ENCODE measurements around the gene KCNC1. TPM values are rescaled to one million over a fixed set of nuclear protein-coding genes. Genes with fewer than 3 reads are reported as not detected.

KCNC1 gene
- total and polyA plus RNA-seq, 7 donors = 0.01 to 1.1 (median 0.13) TPM

GRCh38 chr11:17767301-17767885, 32.8 kb downstream of the KCNC1 start:
- Histone ChIP-seq H3K9me3 (no peaks in the 10 kb centered on the region), H3K36me3 (ENCODE audit: insufficient read depth in 1 of 2, low read depth in 1 of 2) (no peaks in the 10 kb centered on the region), H3K27ac (no peak overlapping the region), H3K4me3 (no peak overlapping the region), H3K27me3 (ENCODE audit: insufficient read depth in 3 of 3, low read length in 2 of 3) (peaks cover 0 to 4% (median 0%) of the 10 kb centered on the region in 3 donors), H3K4me1 (no peaks in the 10 kb centered on the region)
- DNase-seq = peak in 1 of 2 donors; percentile 19
- no peak for TF ChIP-seq CTCF (IDR thresholded peaks at IDR 0.05)
- 79 to 88% (median 82%) methylated on average over 7 of the region's 7 CpGs for WGBS, 3 donors
- intact Hi-C loops (cut with DNase I) = no loop called here
- no peak for ATAC-seq

GRCh38 chr11:17767914-17768313, 33.3 kb downstream of the KCNC1 start:
- no peak overlapping the region for H3K4me3 ChIP-seq
- intact Hi-C loops (cut with DNase I) = no loop called here
- no peak overlapping the region for H3K27ac ChIP-seq
- no peak for TF ChIP-seq CTCF (IDR thresholded peaks at IDR 0.05)
- no peaks in the 10 kb centered on the region for H3K9me3 ChIP-seq
- peak in 1 of 2 donors; percentile 3 for DNase-seq
- peaks cover 0 to 4% (median 0%) of the 10 kb centered on the region in 3 donors for H3K27me3 ChIP-seq (ENCODE audit: insufficient read depth in 3 of 3, low read length in 2 of 3)
- WGBS, 3 donors = 87 to 91% (median 89%) methylated on average over 2 of the region's 2 CpGs
- no peaks in the 10 kb centered on the region for H3K36me3 ChIP-seq (ENCODE audit: insufficient read depth in 1 of 2, low read depth in 1 of 2)
- H3K4me1 ChIP-seq = no peaks in the 10 kb centered on the region
- ATAC-seq = no peak

GRCh38 chr11:17768547-17768946, 34.0 kb downstream of the KCNC1 start:
- no peak for TF ChIP-seq CTCF (IDR thresholded peaks at IDR 0.05)
- no peaks in the 10 kb centered on the region for H3K36me3 ChIP-seq (ENCODE audit: insufficient read depth in 1 of 2, low read depth in 1 of 2)
- 87 to 91% (median 90%) methylated on average over 6 to 7 of the region's 7 CpGs for WGBS, 3 donors
- intact Hi-C loops (cut with DNase I) = no loop called here
- no peaks in the 10 kb centered on the region for H3K4me1 ChIP-seq
- no peak for ATAC-seq
- no peak overlapping the region for H3K27ac ChIP-seq
- peak in 1 of 2 donors; percentile 34 for DNase-seq
- H3K27me3 ChIP-seq (ENCODE audit: insufficient read depth in 3 of 3, low read length in 2 of 3) = peaks cover 0 to 4% (median 0%) of the 10 kb centered on the region in 3 donors
- H3K4me3 ChIP-seq = no peak overlapping the region
- H3K9me3 ChIP-seq = no peaks in the 10 kb centered on the region

GRCh38 chr11:17769218-17769617, 34.6 kb downstream of the KCNC1 start:
- H3K9me3 ChIP-seq = no peaks in the 10 kb centered on the region
- no peaks in the 10 kb centered on the region for H3K36me3 ChIP-seq (ENCODE audit: insufficient read depth in 1 of 2, low read depth in 1 of 2)
- intact Hi-C loops (cut with DNase I) = no loop called here
- no peak overlapping the region for H3K4me3 ChIP-seq
- H3K27ac ChIP-seq = no peak overlapping the region
- H3K4me1 ChIP-seq = no peaks in the 10 kb centered on the region
- H3K27me3 ChIP-seq (ENCODE audit: insufficient read depth in 3 of 3, low read length in 2 of 3) = peaks cover 0 to 4% (median 0%) of the 10 kb centered on the region in 3 donors
- TF ChIP-seq CTCF (IDR thresholded peaks at IDR 0.05) = no peak
- WGBS, 3 donors = 85 to 100% (median 100%) methylated on average over 1 of the region's 1 CpG
- DNase-seq = no peak
- no peak for ATAC-seq
